NCI-H1105 (cell line): ENCODE measurements around the gene UBTF.
A peak's percentile ranks its signal among the peaks of the same experiment; 100 is the strongest.
"Not testable (repeated sequence)": the region's sequence is repeated elsewhere in the genome, so short reads cannot be mapped to it uniquely, and the experiment has no call there.

Experiments
- DNase-seq: peaks from one replicate; lab custom pipeline; 2025; lab: John Stamatoyannopoulos, UW

Gene UBTF

DNA sequence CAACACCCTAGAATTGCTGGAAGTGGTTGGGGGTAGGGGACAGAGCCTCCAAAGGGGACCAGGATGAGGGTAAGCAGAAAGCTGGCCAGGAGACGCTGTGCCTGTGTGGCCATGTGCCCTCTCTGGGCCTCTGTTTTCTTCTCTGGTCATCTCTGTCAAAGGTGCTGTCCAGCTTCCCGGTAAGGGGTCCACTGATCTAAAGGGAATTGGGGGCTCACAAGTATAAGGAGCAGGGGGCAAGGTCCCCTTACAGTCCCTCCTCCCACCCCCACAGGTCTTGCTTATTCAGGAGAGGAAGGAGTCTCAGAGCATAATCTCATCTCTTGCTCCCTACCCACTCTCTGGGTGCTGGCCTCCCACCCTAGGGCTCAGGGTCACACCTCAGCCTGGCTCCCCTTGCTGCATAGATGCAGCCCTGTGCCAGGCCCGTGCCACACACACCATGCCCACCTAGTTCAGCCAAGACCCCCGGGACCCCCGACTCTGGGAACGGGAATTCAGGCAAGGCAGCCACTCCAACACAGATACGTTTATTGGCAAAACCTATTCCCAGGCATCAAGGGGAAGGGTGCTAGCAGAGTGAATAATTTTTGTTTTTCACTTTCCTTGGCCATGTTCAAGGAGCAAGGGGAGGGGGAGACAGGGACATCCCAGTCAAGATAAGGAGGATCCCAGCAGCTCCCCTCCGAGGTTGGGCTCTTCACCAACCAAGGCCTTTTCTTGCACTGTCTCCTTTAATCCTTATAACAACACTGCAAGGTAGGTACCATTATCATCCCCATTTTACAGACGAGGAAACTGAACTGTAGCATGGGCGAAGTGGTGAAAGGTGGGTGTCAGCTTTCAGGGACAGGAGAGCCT is 28.6 kb upstream of the UBTF start:
- DNase-seq: no peak

DNA sequence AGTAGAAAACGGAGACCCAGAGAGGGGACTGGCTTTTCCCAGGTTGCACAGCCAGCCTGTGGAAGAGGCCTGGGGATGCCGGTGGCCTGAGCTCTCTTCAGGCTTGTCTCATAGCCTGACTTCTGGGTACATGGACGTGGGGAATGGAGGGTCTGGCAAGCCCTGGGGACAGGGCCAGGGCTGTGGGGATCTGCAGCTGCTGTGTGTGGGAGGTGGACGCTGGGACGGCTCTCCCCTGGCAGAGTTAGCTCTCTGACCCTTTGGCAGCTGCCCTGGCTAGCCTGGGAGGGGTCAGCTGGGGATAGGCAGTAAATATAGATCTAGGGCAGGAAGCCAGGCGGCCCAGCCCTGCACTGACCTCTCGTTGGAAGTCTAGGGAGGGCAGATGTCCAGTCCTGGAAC is 28.0 kb upstream of the UBTF start:
- no peak for DNase-seq

DNA sequence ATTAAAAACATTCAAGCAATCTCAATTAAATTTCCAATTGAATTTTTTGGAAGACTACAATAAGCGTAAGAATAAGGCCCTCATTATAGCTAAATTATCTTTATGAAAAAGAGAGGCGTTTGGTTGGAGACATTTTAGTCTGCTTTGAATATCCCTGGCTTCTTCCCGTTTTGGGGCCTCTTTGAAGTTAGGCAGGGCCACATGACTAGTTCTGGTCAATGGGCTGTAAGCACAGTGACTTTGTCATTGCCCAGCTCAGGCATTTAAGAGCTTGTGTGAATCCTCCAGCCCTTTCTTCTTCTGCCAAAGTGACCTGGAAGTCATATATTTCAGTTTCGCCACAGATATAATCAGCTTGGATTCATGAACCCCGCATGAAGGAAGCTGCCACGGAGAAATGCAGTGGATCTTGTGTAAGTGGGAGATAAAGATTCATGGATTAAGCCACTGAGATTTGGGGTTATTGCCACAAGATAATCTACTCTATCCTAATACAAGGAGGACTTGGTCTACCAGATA is 21.7 kb upstream of the UBTF start:
- DNase-seq: no peak

DNA sequence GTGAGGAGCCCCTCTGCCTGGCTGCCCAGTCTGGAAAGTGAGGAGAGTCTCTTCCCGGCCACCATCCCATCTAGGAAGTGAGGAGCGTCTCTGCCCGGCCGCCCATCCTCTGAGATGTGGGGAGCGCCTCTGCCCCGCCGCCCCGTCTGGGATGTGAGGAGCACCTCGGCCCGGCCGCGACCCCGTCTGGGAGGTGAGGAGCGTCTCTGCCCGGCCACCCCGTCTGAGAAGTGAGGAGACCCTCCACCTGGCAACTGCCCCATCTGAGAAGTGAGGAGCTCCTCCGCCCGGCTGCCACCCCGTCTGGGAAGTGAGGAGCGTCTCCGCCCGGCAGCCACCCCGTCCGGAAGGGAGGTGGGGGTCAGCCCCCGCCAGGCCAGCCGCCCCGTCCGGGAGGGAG is 18.4 kb upstream of the UBTF start:
- DNase-seq: not testable (repeated sequence)

DNA sequence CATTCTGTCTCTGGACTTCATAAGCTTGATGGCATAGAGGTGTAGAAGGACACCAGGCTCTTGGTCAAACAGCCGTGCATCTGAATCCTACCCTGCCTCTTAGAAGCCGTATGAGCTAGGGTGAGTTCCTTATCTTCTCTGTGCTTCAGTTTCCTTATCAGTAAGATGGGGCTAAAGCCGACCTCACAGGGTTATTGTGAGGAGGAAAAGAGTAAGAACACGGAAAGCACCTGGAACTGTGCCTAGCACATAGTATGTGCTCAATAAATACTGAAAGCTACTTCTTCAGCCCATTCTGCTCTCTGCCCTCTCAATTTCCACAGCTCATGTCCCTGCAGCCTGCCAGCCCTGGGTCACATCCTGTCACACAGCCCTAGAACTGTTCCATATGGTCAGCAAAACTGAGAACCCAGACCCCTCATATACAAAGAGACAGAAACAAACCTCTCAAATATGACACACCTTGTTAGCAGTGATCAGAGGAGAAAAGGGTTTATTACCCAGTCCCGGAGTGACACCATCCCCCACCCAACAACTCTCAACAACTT is 17.0 kb upstream of the UBTF start:
- no peak for DNase-seq

DNA sequence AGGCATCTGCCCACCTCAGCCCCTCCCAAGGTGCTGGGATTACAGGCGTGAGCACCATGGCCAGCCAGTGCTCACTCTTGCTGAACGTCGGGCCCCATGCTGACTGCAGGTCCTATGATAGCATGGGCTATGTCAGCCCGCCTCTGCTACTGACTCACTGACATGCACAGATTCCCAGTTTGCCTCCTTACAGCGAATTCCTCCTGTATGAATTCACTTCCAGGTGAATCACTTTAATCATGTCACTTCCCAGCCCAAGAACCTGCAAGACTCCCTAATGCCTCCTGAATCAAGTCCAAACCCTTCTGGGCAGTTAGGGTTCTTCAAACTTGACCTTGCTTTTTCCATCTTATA is 16.1 kb upstream of the UBTF start:
- DNase-seq: no peak

DNA sequence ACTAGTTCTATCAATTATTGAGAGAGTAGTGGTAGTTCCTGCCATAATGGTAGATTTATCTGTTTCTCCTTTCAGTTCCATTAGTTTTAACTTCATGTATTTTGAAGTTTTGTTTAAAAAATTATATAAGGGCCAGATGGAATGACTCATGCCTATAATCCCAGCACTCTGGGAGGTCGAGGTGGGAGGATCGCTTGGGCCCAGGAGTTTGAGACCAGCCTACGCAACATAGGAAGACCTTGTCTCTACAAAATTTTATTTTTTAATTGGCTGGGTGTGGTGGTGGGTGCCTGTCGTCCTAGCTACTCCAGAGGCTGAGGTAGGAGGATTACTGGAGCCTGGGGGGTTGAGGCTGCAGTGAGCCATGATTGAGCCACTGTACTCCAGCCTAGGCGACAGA is 14.1 kb upstream of the UBTF start:
- DNase-seq: no peak

DNA sequence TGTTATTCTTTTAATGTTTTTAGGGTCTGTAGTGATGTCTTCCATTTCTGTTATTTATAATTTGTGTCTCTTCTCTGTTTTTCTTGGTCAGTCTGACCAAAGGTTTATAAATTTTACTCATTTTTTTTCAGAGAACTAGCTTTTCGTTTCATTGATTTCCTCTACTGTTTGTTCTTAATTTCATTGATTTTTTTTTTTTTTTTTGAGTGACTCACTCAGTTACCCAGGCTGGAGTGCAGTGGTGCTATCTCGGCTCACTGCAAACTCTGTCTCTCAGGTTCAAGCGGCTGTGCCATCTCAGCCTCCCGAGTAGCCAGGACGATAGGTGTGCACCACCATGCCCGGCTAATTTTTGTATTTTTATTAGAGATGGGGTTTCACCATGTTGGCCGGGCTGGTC is 12.6 kb upstream of the UBTF start:
- DNase-seq: no peak

DNA sequence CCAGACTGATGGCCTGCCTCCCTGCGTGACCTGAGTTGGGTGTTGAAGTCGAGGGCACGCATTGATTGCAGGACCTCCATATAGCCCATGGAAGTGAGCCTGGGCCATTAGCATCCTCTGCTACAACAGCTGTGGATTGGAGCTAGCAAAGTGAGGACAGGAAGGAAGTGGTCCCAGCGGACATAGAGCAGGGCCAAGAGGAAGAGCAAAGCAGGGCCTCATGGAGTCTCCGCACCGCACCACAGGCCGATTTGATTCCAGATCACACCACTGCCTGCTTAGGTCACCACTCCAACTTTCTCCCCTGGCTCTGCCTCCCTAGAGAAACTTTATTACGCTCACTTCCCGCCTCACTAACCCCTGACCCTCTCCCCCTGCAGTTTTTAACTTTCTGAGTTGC is 10.7 kb upstream of the UBTF start:
- no peak for DNase-seq

DNA sequence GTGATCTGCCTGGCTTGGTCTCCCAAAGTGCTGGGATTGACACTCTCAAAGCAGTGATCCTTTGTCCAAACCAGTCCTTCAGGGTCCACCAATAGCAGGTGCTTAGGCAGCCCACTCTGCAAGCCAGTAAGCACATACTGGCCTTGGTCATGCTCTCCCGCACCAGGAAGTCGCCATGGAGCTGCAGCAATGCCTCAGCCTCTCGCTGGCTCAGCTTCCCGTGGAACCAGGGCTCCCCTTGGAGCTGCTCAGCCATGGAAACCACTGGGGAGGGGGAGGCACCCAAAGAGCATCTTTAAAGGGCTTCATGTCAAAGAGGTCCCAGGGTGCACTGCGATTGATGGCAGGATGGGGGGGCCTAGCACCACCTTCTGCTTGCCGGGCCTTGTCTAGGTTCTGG is 9.6 kb upstream of the UBTF start:
- no peak for DNase-seq

DNA sequence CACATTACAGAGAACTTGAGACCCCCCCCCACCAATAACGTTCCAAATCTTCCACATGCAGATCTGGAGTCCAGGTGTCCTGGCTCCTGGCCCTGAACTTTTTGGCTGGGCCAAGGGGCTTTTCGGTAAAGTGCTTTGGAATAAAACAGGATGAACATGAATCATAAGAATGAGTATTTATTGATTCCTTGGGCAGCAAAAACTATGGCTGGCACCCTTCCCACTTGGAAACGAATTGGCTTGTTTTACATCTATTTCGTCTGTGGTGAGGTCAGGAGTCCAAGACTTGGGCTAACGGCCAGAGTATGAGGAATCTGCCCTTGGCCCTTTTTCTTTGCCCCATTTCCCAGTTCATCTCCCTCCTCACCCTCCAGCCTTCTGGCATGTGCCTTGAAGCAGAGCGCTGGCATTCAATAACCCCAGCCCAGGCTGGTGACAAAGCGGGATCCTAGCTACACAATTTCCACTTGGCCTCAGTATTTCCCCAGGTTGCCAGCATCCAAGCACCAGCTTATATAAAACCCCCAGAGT is 4.1 kb upstream of the UBTF start:
- no peak for DNase-seq

DNA sequence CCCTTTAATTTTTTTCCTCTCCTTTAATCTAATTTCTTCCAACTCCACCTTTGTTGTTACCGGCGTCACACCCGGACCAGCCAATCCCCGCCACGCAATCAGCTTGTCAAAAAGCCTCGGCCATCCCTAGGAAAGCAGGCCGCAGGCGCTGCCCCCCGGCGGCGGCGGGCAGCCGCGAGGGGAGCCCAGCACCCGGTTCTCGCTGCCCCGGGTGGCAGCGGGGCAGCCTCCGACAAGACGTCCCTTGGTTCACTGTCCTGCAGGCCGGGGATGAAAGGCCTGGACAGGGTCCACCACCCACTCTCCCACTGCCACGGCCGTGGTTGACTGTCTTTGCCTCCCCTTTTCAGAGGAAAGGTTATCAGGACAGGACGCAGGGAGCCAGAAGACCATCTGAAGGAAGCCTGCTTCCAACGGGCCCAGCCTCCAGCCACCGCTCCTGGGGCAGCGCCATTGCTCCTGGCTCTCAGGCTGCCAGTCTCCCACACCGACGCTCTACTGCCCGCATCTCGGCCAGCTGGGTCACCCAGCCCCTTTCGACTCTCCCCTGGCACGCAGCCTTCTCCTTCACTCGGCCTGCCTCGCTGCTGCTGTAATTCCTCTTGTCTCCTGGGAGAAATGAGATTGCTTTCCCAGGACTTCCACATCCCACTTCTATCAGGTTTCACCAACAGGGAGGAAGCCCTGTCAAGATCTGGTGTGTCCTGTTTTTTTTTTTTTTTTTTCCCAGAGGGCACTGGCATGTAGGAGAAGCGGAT is 2.8 kb upstream of the UBTF start:
- peak; percentile 82 for DNase-seq

DNA sequence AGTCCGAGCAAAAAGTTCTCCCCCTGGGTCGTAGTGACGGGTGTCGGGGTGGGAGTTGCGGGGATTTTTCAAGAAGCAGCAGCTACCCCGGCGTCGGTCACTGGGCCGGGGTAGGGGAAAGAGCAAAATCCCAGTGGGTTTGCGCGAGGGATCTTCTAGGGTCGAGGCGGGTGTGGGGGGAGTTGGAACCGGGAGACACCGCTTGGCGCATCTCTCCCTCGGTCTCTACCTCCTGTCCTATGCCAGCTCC is 2.3 kb upstream of the UBTF start:
- DNase-seq: no peak

DNA sequence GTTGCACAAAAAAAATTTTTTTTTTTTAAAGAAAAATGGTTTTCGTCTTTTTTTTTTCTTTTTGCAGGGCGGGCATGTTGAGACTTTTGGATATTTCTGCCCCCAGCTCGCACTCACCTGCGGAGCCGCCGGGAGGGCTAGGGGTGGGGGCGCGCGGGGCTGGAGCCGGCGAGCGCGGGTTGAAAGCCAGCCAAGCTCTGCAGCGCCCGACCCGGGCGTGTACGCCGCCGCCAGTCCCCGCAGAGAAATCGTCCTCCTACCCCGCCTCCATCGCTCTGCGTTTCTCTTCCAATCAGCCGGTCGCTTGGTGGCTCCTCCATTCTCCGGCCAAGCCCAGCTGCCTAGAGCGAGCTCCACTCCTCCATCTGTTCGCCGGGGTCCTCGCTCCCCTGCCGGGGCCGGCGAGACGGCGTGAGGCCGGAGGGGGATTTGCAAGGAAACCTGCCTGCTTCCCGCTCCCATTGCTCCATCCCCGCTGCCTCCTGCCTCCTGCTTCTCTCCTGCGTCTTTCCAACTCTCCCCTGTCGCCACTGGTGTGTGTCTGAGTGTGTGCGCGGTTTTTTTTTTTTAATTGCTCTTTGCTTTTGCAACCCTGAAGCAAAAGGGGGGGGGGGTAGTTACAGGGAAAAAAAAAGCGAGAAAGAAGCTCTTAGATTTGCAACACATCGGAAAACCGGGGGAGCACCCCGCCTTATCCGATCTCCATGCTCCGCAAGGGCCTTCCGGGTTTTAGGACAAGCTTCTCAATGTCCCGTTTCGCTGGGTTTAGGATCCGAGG is 1.8 kb upstream of the UBTF start:
- peak; percentile 67 for DNase-seq

DNA sequence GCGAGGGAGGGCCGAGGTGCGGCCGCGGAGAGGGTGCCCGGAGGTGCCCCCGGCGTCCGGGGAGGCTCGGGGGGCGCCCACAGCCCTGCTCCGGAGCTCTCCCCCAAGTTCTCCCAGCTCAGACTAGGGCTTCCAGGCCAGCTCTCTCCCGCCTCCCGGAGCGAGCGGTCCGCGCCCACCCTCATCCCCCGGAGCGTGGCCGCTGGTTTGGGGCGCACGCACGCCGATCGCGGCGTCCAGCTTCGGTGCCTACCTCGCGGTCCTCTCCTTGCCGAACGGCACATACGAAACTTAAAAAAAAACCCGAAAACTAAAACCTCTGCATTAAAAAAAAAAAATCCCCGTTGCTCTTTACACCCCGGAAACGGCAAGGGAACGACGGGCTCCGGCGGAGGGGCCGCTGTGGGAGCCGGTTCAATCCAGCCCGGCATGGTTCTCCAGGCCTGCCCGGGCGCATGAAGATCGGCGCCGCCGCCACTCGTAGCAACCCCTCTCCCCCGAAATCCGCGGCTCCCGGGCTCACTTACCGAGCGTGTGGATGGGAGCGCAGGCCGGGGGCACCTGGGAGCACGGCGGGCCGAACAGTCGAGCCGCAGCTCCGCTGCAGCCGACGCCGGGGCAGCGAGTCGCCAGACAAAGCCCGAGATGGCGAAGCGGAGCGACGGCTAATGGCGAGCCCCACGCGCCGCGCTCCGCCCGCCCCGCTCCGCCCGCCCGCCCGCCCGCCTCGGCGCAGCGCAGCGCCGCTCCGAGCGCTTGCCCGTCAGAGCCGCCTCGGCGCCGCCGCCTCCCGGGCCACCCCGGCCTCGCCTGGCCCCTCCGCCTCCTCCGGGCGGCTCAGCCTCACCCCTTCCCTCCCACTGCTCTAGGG is 973 bp upstream of the UBTF start:
- no peak for DNase-seq

DNA sequence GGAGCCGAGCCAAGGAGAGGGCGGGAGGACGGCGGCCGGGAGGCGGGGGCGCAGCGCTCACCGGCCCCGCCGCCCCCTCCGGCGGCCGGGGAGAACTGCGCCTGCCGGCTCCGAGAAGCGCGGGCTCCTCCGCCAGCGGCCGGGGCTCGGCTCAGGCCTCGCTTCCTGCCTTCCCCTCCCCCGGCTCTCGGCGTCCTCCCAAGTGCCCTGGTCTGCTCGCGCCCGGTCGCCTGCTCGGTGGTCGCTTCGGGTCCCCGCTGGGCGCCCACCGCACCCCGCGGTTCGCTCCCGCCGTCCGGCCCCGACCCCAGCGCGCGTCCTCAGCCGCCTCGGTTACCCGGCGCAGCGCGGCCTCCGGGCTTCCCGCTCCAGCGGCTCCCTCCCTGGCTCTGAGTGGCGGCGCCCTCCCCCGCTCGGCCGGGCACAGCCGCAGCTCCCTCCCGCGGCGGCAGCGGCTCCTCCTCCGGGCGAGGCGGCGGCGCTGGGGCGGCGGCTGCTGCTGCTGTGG is 313 bp downstream of the UBTF start:
- peak; percentile 41 for DNase-seq

DNA sequence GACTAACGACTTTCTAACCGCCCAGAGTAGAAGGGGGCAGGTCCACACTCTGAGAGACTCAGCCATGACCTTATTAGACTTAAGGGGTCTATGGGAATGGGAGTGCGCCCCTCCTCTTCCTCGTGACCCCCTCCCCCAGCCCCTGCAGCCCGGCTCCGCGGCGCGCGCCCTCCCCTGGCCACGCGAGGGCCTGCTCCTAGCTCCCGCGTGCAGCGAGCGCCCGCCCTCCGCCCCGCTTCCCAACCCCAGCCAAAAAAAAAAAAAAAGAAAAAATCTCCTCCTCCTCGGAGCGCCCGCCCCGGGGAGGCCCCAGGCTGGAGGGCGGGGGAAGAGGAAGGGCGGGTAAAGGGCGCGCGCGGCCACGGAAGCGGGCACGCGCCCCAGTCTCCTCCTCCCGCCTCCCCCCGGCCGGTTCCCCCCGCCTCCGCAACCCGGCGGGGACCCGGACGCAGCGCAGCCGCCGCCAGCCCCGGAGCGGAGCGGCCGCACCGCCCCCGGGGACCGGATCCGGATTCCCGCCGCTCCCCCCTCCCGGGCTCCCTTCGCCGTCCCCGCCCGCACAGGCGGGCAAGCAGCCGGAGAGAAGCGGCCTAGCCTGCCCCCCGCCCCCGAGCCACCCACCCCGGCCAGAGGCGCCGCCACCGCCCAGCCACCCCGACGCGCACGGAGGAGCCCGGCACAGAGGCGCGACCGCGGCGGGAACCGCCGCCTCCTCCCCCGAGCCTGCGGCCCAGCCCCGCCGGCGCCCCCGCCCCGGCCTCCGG is 949 bp downstream of the UBTF start:
- peak; percentile 89 for DNase-seq

DNA sequence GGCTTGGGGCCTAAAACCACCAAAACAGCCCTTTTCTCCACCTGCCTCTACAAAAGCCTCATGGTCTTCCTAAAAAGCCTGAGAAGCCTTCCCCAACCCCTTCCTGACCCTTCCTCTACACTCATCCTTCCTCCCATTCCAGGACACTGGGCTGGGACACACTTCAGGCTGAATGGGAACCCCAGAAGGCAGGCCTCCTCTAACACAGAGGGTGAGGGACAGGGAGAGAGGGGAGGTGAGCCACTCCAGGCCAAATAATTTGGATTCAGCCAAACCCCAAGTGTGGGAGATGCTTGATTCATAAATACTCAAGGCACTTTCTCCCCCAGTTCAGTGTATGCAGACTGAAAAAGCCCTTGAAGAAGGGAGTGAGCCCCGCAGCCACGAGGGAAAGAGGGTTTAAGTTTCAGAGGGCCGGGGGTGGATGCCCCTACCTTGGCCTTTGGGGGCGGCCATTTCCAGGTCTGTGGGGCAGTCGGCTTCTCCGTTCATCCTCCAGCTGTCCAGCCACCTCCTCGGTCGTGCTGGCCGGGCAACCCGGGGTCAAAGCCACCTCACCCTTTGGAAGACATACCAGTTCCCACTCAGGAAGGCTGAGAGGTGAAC is 1.6 kb downstream of the UBTF start:
- no peak for DNase-seq

DNA sequence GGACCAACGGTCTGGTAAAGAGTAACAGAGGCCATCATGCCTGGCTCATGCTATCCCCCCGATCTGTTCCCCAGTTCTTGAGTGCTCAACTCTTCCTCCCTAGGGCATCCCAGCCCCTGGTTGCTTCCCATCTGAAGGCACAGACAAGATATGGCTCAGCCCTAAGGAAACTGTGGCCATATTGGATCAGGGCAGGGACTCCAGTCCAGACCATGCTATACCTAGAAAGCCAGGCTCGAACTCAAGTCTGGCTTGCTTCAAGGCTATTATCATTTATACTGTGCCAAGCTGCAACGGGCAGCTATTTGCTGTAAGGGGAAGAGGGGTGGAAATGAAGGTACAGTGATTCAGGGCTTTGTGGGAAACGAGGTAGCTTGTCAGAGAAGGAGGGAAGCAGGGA is 2.8 kb downstream of the UBTF start:
- no peak for DNase-seq

DNA sequence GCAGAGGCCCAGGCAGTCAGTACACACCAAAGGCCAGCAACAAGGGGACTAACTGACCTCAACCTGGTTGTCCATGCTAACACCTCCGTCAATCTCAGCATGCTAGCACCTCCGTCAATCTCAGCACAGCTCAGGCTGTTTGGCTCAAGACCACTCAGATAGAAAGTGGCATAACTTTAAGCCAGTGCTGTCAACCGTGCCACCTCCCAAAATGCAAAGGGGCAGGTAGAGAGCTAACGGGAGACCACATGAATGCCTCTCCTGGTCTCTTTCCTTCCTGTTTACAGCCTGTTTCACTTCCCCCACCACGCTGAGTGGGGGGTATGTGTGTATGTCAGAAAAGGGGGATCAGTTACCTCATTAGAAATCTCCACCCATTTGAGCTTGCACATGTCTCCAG is 3.3 kb downstream of the UBTF start:
- DNase-seq: no peak
